MM.1S (cell line): ENCODE data around the gene PHACTR4.

Source experiments
- EZH2 ChIP-seq: fragments of 300-600 bp; sonication (generic); optimal IDR thresholded peaks from 2 replicates; pipeline ENCODE3; 2017; ENCODE audit warnings: low read depth, mild to moderate bottlenecking, antibody characterized with exemption, low read length, mixed read lengths
- TF ChIP-seq, protein P1 (sequence below): fragments of 300-600 bp; sonication (generic); IDR thresholded peaks from 2 replicates; pipeline ENCODE4 v1.5.1; 2016; ENCODE audit warnings: antibody characterized with exemption, low read length, mixed read lengths

- TF ChIP-seq, protein P1, sequence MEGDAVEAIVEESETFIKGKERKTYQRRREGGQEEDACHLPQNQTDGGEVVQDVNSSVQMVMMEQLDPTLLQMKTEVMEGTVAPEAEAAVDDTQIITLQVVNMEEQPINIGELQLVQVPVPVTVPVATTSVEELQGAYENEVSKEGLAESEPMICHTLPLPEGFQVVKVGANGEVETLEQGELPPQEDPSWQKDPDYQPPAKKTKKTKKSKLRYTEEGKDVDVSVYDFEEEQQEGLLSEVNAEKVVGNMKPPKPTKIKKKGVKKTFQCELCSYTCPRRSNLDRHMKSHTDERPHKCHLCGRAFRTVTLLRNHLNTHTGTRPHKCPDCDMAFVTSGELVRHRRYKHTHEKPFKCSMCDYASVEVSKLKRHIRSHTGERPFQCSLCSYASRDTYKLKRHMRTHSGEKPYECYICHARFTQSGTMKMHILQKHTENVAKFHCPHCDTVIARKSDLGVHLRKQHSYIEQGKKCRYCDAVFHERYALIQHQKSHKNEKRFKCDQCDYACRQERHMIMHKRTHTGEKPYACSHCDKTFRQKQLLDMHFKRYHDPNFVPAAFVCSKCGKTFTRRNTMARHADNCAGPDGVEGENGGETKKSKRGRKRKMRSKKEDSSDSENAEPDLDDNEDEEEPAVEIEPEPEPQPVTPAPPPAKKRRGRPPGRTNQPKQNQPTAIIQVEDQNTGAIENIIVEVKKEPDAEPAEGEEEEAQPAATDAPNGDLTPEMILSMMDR, result no peak
- no peak for TF ChIP-seq EZH2
Measured at GRCh38 chr1:28439320-28439719, 69.8 kb downstream of the PHACTR4 start.
